Vagina (tissue), 2 donors: ENCODE data around the gene ABLIM1. TPM values are rescaled to one million over a fixed set of nuclear protein-coding genes. Genes with fewer than 3 reads are reported as not detected.
A peak's percentile ranks its signal among the peaks of the same experiment; 100 is the strongest.

Experiments
- DNase-seq, 2 donors: peaks; one replicate each; pipeline ENCODE4 v3.0.0-alpha.2; 2017; ENCODE audit errors: extremely low spot score in 2 of 2
- H3K27ac ChIP-seq: fragments of 200-600 bp; sonication (generic); one replicate; pipeline ENCODE4 v1.5.1; 2019
- H3K27me3 ChIP-seq: fragments of 200-600 bp; sonication (generic); one replicate; pipeline ENCODE4 v1.5.1; 2019
- H3K36me3 ChIP-seq, 2 donors: fragments of 200-600 bp; sonication (generic); one replicate each; pipeline ENCODE4 v1.5.1; 2017 to 2019
- H3K4me1 ChIP-seq: fragments of 200-600 bp; sonication (generic); one replicate; pipeline ENCODE4 v1.5.1; 2019
- H3K4me3 ChIP-seq, 2 donors: fragments of 200-600 bp; sonication (generic); 1 replicate in 1 of 2; 2 replicates in 1 of 2; pipeline ENCODE4 v1.5.1; 2016 to 2019
- H3K9me3 ChIP-seq: fragments of 200-600 bp; sonication (generic); one replicate; pipeline ENCODE4 v1.5.1; 2019
- POLR2A ChIP-seq, 2 donors: fragments of 450-650 bp; IDR thresholded peaks; one replicate each; pipeline ENCODE4 v1.6.1; 2017; ENCODE audit warnings: antibody characterized with exemption in 2 of 2, mild to moderate bottlenecking in 2 of 2, moderate library complexity in 2 of 2
- POLR2AphosphoS5 ChIP-seq, 2 donors: sonication (generic); formaldehyde crosslinking; IDR thresholded peaks; one replicate each; pipeline ENCODE4 v1.9.0; 2017; ENCODE audit warnings: antibody characterized with exemption in 2 of 2, mild to moderate bottlenecking in 2 of 2, low read depth in 1 of 2; ENCODE audit not compliant: insufficient read depth in 1 of 2
- intact Hi-C: fragments of 100-400 bp; cut with DNase I; formaldehyde crosslinking; loops from one replicate; pipeline ENCODE4 v1.15.1; 2023
- total RNA-seq: library from RNA; depleted of rRNA; stranded (reverse); fragments of >200 nt; gene quantifications from one replicate; pipeline ENCODE4 v1.2.3, GENCODE V29; 2016
- TF ChIP-seq, protein P1 (sequence below), 3 experiments: fragments of 450-650 bp in 2 of 3; fragments of 200-600 bp in 1 of 3; sonication (generic) in 1 of 3; IDR thresholded peaks; one replicate each; pipeline ENCODE4 v1.5.1; 2017 to 2019; ENCODE audit warnings: antibody characterized with exemption in 3 of 3, mild to moderate bottlenecking in 2 of 3, moderate library complexity in 2 of 3

Gene ABLIM1
- total RNA-seq, 1 donor from 2014 or later: 176 TPM

DNA sequence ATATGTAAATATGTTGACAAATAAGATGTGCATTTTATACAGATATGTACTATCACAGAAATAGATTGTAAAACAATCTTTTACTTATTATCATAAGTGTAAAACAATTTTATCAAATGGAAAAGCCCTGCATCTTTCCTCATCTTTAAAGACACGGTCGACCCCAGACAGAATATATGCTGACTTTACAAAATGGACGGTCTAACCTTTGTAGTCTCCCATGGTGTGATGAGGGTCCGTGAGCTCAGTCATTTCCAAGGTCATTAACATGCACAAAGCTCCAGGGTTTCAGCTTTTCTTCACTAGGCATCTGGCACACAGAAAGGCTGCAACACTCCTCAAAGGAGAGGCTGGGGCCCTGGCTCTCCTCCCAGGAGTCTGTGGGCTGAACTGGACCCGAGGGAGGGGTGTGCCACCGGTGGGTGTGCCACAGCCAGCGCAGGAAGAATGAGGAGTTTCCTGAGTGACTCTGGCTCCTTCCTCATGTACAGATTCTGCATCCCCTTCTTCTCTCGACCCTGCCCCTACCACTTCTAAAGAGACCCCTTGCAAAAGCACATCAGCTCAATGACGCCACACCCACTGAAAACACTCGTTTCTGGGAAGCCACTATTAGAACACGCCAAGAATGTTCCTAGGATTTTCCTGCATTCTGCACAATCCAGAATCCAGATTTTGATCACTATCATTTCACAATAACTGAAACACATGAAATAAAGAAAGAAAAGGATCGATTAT, 26.2 kb upstream of the ABLIM1 start:
- intact Hi-C loops: no loop called here
- Histone ChIP-seq H3K4me1 (peaks cover 34% of the 10 kb centered on the region), H3K27ac (peak overlapping the region; percentile 44), H3K4me3 (peak overlapping the region; percentile 20 to 21), H3K27me3 (no peaks in the 10 kb centered on the region), H3K36me3 (no peaks in the 10 kb centered on the region), H3K9me3 (no peaks in the 10 kb centered on the region)
- TF ChIP-seq POLR2A (IDR thresholded peaks at IDR 0.05): no peak
- TF ChIP-seq POLR2AphosphoS5 (IDR thresholded peaks at IDR 0.05; ENCODE audit: insufficient read depth in 1 of 2, low read depth in 1 of 2): peak in 1 of 2 donors; percentile 49
- TF ChIP-seq, protein P1, sequence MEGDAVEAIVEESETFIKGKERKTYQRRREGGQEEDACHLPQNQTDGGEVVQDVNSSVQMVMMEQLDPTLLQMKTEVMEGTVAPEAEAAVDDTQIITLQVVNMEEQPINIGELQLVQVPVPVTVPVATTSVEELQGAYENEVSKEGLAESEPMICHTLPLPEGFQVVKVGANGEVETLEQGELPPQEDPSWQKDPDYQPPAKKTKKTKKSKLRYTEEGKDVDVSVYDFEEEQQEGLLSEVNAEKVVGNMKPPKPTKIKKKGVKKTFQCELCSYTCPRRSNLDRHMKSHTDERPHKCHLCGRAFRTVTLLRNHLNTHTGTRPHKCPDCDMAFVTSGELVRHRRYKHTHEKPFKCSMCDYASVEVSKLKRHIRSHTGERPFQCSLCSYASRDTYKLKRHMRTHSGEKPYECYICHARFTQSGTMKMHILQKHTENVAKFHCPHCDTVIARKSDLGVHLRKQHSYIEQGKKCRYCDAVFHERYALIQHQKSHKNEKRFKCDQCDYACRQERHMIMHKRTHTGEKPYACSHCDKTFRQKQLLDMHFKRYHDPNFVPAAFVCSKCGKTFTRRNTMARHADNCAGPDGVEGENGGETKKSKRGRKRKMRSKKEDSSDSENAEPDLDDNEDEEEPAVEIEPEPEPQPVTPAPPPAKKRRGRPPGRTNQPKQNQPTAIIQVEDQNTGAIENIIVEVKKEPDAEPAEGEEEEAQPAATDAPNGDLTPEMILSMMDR (IDR thresholded peaks at IDR 0.05): no peak
- no peak for DNase-seq

DNA sequence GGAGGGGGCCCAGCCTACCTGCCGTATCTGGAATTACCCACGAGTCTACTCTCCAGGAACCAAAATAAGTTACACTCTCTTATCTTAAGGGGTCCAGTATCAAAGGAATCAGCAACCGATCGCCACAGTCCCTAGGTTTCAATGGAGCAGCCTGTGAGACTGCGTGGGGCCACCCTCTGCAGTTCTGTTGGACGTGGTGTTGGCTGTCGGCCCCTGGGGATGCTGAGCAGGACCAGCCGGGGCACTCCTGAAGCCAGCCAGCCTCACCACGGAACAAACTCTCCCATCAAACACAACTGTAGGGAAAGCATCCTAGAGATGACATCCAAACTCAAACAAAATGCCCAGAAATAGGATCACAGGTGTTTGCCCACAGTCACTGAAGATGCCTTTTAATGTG, 25.5 kb upstream of the ABLIM1 start:
- Histone ChIP-seq H3K4me3 (peak overlapping the region in 1 of 2 donors; percentile 20), H3K27ac (peak overlapping the region; percentile 44)
- intact Hi-C loops: no loop called here

DNA sequence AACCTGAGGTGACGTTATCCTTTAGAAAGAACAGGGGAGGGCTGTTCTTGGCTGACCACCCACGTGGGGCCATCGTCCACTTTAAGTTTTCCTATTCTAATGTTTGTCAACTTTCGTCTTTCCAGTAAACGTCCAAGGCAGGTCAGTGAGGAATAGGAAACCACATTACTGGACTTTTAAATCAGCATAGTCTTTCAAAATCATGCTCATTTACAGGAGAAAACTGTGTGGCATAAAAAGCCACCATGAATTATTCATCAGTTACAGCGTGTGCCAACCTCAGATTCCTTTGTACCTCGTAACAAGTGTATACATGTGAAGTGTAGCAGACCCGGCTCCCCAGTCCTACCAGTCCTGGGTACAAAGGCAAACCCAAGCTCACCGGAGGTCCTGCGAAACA, 25.1 kb upstream of the ABLIM1 start:
- intact Hi-C loops: no loop called here
- Histone ChIP-seq H3K27ac (peak overlapping the region; percentile 44), H3K36me3 (no peaks in the 10 kb centered on the region), H3K27me3 (no peaks in the 10 kb centered on the region), H3K4me3 (peak overlapping the region in 1 of 2 donors; percentile 20), H3K9me3 (no peaks in the 10 kb centered on the region), H3K4me1 (peaks cover 34% of the 10 kb centered on the region)
- TF ChIP-seq POLR2A (IDR thresholded peaks at IDR 0.05) (no peak), POLR2AphosphoS5 (IDR thresholded peaks at IDR 0.05; ENCODE audit: insufficient read depth in 1 of 2, low read depth in 1 of 2) (no peak)
- TF ChIP-seq, protein P1 (IDR thresholded peaks at IDR 0.05): no peak
- DNase-seq: no peak

More for the DNA sequence above, 25.5 kb upstream of the ABLIM1 start:
- Histone ChIP-seq H3K4me1 (peaks cover 34% of the 10 kb centered on the region), H3K36me3 (no peaks in the 10 kb centered on the region), H3K9me3 (no peaks in the 10 kb centered on the region), H3K27me3 (no peaks in the 10 kb centered on the region)
- no peak for DNase-seq
- TF ChIP-seq POLR2A (IDR thresholded peaks at IDR 0.05) (no peak), POLR2AphosphoS5 (IDR thresholded peaks at IDR 0.05; ENCODE audit: insufficient read depth in 1 of 2, low read depth in 1 of 2) (no peak)
- TF ChIP-seq, protein P1 (IDR thresholded peaks at IDR 0.05): no peak

DNA sequence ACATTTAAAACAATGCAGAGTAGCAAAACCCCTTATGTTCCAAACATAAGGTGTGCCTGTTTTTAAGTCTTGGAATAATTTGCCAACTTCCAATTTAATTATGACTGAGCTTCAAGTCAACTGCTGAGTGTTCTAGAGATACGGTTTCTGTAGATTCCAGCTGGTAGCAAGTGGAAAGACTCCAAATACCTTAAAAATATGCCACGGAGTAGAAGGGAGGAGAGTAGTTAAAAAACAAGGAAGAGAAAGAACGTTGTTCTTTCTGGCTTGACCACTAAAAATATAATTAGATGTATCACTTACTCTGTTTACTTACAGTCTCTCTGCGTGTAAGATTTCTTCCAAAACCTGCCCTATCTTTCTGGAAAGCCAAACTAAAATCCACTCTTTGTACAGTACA, 24.5 kb upstream of the ABLIM1 start:
- no peak for TF ChIP-seq POLR2AphosphoS5 (IDR thresholded peaks at IDR 0.05; ENCODE audit: insufficient read depth in 1 of 2, low read depth in 1 of 2)
- TF ChIP-seq, protein P1 (IDR thresholded peaks at IDR 0.05): no peak
- no peak for TF ChIP-seq POLR2A (IDR thresholded peaks at IDR 0.05)
- intact Hi-C loops: no loop called here
- peaks cover 34% of the 10 kb centered on the region for H3K4me1 ChIP-seq
- H3K27me3 ChIP-seq: no peaks in the 10 kb centered on the region
- peak overlapping the region in 1 of 2 donors; percentile 16 for H3K4me3 ChIP-seq
- DNase-seq: no peak
- no peaks in the 10 kb centered on the region for H3K9me3 ChIP-seq
- H3K27ac ChIP-seq: peak overlapping the region; percentile 44
- H3K36me3 ChIP-seq: no peaks in the 10 kb centered on the region

DNA sequence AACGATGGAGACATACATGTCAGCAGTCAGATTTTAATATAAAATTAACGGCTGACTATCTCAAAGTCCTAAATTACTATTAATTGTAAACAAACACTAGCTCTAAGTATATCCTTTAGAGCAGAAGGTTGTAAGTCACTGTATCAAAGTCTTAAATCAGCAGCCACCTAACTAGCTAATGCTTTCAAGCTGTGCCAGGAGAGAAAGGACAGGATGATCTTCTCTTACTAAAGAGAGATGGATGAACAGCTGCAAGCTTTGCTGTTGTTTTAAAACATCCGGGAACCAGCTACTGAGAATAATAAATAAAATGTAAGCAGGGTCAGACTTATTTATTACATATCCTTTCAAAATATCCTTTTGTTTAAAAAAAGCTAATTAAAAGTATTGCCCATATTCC, 24.0 kb upstream of the ABLIM1 start:
- Histone ChIP-seq H3K27ac (peak overlapping the region; percentile 44), H3K9me3 (no peaks in the 10 kb centered on the region), H3K4me3 (peak overlapping the region in 1 of 2 donors; percentile 16), H3K27me3 (no peaks in the 10 kb centered on the region), H3K4me1 (peaks cover 34% of the 10 kb centered on the region), H3K36me3 (no peaks in the 10 kb centered on the region)
- TF ChIP-seq POLR2A (IDR thresholded peaks at IDR 0.05) (no peak), POLR2AphosphoS5 (IDR thresholded peaks at IDR 0.05; ENCODE audit: insufficient read depth in 1 of 2, low read depth in 1 of 2) (peak in 1 of 2 donors; percentile 20)
- TF ChIP-seq, protein P1 (IDR thresholded peaks at IDR 0.05): no peak
- no peak for DNase-seq
- intact Hi-C loops: no loop called here
